Measurements from ENCODE around the gene SIRT6.

GRCh38 chr19:4183967-4184717 lies 1.8 kb upstream of the SIRT6 start:
- TF ChIP-seq EGR1 (IDR thresholded peaks at IDR 0.05) (no peak), EP300 (IDR thresholded peaks at IDR 0.05; ENCODE audit: borderline replicate concordance) (no peak), REST (IDR thresholded peaks at IDR 0.05; ENCODE audit: low read depth) (no peak), RAD21 (IDR thresholded peaks at IDR 0.05; ENCODE audit: low read depth) (no peak), NFIC (IDR thresholded peaks at IDR 0.05) (no peak), YY1 (IDR thresholded peaks at IDR 0.05; ENCODE audit: low read depth) (no peak), MAX (IDR thresholded peaks at IDR 0.05) (no peak), CEBPB (IDR thresholded peaks at IDR 0.05) (no peak), TAF1 (IDR thresholded peaks at IDR 0.05; ENCODE audit: low read depth) (no peak), ZBTB7A (IDR thresholded peaks at IDR 0.05; ENCODE audit: low read depth) (no peak), TEAD4 (IDR thresholded peaks at IDR 0.05) (no peak)
- TF ChIP-seq, protein P1, sequence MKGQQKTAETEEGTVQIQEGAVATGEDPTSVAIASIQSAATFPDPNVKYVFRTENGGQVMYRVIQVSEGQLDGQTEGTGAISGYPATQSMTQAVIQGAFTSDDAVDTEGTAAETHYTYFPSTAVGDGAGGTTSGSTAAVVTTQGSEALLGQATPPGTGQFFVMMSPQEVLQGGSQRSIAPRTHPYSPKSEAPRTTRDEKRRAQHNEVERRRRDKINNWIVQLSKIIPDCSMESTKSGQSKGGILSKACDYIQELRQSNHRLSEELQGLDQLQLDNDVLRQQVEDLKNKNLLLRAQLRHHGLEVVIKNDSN (IDR thresholded peaks at IDR 0.05), result no peak

All from Ishikawa (cell line).